UCSD-AML1 (cell line): ENCODE data around the gene BIRC5.
"Not testable (repeated sequence)": the region's sequence is repeated elsewhere in the genome, so short reads cannot be mapped to it uniquely, and the experiment has no call there.

Source experiments
- DNase-seq: peaks from one replicate; lab custom pipeline; 2025; ENCODE audit not compliant: unreplicated experiment; lab: John Stamatoyannopoulos, UW

Gene BIRC5

DNA sequence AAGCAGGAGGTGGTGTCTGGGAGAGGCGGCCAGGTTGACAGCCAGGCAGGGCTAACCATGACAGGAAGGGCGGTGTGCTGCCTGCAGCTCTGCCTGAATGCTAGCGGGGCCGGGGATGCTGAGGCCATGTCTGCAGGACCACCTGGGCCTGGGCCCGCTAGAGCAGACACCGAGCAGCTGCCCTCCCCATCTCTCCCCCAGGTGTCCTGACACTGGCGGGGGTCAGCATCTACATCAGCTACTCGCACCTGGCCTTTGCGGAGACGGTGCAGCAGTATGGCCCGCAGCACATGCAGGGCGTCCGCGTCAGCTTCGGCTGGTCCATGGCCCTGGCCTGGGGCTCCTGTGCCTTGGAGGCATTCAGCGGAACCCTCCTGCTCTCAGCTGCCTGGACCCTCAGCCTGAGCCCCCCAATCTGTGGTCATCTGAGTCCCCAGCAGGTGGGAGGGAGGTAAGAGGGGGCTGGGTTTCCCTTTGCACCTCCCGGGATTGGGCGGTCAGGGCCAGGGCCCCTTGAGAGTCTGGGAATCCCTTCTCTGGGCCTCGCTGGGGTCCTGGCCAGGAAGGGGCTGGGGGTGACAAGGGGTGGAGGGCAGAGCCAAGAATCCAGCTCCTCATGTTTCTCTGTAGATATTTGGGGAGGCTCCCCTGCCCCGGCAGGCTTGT lies 24.9 kb downstream of the BIRC5 start:
- no peak for DNase-seq

DNA sequence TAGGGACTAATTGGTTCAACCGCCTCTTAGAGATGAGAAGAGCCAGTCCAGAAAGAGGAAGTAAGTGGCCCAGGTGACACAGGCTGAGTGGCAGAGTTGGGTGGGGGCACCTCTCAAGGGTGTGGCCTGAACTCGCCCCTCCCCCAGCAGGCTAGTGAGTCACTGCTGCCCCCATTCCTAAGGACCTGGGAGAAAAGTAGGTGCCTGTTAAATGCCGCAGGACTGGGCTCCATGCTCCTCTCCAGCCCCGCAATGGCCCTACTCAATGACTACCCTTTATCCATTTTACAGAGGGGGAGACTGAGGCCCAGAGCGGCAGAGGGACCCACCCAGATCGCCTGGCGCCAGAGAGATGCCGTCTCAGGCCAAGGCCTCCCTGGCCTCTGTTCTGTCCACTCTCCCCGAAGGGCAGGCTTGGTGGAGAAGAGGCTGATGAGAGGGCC lies 25.5 kb downstream of the BIRC5 start:
- DNase-seq = no peak

- DNase-seq = no peak
Measured at GRCh38 chr17:78240012-78240655, 26.1 kb downstream of the BIRC5 start.

GRCh38 chr17:78240839-78241238 lies 26.8 kb downstream of the BIRC5 start:
- no peak for DNase-seq

DNA sequence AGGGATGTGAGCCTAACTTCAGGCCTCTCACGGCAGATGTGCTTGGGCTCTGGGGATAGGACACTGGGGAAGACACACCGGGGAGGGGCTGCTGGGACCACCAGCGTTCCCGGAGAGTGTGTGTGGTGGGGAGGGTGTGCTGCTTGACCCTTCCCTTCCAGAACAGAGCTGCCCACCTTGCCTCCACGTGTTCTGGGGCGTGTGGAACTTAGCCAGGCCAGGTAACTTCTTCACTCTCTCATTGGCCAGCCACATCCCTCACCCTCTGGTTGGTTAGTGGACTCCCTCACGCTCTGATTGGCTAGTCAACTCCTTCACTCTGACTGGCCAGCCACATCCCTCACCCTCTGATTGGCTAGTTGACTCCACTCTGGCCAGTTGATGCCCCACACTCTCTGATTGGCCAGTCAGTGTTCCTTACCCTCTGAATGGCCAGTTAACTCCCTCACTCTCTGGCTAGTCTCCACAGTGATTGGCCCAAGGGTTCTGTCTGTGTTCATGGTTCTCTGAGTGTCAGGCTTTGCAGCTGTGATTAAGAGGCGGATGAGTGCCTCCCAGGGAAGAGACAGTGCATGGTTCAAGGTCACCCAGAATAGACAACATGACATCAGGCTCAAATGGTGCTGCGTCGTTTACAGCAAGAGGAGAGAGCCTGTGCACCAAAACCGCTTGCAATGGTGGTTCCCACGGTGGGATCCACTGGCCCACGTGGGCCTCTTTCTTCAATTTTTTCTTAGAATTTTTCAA lies 27.4 kb downstream of the BIRC5 start:
- no peak for DNase-seq

DNA sequence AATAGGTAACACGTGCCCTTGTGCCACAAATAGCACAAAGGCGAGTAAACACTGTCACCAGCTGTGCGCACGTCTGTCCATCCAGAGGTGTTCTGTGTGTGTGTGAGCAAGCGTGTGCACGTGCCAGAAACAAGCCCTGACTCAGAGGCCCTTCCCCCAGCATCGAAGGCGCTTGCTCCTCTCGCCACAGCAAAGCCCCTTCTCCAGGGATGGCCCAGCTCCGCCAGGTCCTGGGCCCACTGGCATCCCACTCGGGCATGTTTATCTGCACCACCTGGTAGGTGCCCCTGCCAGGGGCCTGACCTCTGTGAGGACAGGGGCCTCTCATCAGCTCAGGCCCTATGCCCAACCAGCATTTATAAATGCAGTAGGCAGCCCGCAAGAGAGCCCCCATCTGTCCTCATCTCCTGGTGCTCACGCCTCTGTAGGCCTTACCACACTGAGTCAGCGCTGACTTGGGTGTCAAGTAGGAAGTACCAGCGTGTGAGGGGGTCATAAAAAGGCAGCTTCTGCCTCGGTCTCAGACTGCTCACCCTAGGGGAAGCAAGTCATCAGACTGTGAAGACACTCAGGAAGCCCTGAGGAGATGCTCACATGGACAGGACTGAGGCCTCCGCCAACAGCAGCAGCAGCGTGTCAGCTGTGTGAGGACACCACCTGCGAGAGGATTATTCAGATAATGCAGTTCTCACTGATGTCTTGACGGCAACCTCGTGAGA lies 28.1 kb downstream of the BIRC5 start:
- DNase-seq = no peak

- DNase-seq = no peak
Measured at GRCh38 chr17:78247304-78247703, 33.3 kb downstream of the BIRC5 start.

DNA sequence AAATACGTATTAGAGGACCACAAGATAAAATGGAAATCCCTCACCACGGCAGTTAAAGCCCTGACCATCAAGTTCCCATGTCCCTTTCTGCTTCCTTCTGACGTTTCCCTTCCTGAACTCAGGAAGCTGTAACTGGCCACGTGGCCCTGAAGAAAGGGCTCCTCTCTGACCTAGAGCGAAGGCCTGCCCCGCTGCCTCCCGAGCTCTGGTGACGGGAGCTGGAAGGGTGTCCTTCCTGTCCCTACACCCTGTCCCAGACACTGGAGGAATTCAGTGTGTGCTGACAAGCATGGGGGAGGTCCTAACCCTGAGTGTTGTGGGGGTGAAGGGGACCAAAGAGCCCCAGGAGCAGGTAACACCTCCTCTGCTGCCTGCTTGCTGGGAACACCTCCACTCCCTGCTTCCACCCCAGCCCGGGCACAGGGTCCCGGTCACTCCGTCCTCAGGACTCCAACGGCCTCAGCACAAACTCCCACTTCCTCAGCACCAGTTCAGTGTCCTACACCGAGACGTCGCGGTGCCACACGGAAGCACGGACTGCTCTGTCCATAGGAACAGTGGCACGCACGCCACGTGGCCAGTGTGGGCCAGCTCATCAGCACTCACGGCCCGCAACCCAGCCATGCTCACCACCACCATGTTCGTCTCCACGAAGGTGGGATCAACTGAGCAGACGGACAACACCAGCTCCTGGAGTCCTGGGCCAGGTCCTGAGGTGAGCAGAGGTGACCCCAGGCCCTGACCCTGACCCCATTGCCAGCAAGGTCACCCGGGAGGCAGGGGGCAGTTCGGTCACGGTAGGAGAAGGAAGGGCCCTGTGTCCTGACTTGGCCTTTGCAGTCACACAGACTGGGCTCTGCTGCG lies 34.2 kb downstream of the BIRC5 start:
- peak; percentile 26 for DNase-seq

- DNase-seq = no peak
Measured at GRCh38 chr17:78249074-78249817, 35.2 kb downstream of the BIRC5 start.

GRCh38 chr17:78249818-78250806 lies 36.1 kb downstream of the BIRC5 start:
- DNase-seq = no peak

DNA sequence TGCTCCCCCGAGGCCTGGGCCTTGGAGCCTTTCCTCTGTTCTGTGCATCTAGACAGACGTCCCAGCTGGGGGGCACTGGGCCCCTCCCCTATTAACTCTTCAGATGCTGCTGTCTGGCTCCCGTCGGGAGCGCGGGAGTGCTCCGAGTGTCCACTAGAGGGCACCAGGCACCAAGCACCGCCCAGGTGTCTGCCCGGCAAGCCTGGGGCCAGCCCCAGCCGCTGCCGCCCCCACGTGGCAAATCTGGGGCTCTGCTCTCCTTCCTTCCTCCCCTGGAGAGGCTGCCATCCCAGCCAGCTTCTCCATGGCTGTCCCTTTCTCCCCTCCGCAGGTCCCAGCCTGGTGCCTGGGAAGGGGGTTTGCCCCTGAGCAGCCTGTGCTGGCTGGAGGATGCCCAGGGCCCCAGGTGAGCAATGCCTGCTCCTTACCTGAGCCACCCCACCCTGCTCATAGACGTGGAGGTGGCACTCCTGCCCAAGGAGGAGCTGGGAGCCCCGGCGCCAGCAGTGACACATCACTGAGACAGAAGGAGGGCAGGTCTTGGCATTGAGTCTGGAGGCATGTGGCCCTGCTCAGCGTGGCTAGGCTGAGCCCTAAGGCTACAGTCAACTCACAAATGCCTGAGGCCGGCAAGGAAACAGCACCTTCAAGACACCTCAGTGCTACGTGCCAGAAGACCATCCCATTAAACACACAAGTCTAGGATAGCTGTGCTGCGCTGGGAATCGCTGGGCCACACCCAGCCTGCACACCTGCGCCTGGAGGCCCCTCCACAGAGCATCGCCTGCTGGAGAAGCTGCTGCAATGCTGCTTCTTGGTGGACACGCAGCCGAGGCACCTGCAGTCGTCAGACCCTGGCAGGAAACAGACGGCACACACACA lies 37.1 kb downstream of the BIRC5 start:
- peak; percentile 87 for DNase-seq

GRCh38 chr17:78251773-78252103 lies 37.7 kb downstream of the BIRC5 start:
- no peak for DNase-seq

DNA sequence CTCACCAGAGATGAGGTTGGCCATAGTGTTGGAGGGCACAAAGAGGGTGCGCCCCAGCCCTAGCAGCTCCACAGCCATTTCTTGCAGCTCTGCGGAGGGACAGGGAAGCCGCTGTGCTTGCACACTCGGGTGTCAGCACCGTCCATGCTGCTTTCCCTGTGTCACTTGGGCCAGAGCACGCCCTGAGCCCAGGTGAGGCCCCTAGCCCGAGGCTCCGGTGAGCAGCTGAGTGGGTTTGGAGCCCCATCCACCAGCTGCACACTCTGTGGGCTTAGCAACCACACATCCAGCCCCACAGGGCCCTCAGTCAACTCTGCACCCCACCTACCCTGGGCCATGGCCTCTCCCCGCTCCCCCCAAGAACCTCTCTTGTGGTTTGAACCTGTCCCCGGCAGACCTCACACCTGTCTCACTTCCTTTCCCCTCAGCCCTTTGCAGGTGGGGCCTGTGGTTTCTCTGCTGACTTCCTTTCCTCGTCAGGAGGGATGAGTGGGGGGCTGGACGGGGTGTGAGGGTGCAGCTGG lies 38.1 kb downstream of the BIRC5 start:
- no peak for DNase-seq

GRCh38 chr17:78252701-78253635 lies 38.9 kb downstream of the BIRC5 start:
- DNase-seq = no peak

- DNase-seq = not testable (repeated sequence)
Measured at GRCh38 chr17:78253636-78253945, 39.5 kb downstream of the BIRC5 start.

DNA sequence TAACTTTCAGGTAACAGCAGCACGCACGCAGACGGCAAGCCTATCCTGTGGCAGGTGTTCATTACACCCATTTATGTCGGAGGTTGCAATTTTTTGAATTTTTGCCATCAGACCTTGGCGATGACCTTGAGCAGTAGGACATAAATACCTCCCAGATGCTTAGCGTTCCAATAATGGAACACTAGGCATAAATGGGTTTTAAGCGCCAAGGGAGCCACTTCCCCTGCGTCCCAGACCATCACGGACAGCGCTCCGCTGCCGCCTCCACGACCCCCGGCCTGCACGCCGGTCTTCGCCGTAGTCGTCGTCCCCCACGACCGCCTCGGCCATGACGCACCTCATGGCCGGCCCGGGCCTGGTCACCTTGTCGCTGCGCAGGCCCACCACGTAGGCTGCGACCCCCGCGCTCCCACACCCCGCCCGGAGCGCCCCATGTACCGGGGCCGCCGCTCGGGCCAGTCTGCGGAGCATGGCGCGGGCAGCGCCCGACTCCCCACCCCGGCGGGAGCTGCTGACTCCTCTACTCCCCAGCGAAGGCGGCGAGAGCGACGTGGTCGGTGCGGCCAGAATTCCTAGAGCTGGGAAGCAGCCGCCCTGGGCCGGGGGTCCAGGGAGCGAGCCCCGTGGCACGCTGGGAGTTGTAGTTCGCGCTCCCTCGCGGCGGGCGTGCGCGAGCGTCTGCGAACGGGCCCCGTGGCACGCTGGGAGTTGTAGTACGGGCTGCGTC lies 40.1 kb downstream of the BIRC5 start:
- DNase-seq = peak; percentile 83
